ENCODE results near the gene SPATA12.

The SPATA12 gene

GRCh38 chr3:57085211-57085610, 24.7 kb downstream of the SPATA12 start:
- DNase-seq: no peak

- DNase-seq: no peak
These were observed 25.7 kb downstream of the SPATA12 start for GRCh38 chr3:57086201-57086600.

GRCh38 chr3:57087361-57088092, 27.1 kb downstream of the SPATA12 start:
- DNase-seq: no peak

- DNase-seq: no peak
These were observed 28.0 kb downstream of the SPATA12 start for GRCh38 chr3:57088503-57088902.

- no peak for DNase-seq
These were observed 28.6 kb downstream of the SPATA12 start for GRCh38 chr3:57089043-57089442.

- no peak for DNase-seq
These were observed 31.2 kb downstream of the SPATA12 start for GRCh38 chr3:57091521-57092273.

GRCh38 chr3:57093489-57093888, 33.0 kb downstream of the SPATA12 start:
- DNase-seq: no peak

GRCh38 chr3:57093971-57094535, 33.6 kb downstream of the SPATA12 start:
- DNase-seq: no peak

- DNase-seq: no peak
These were observed 34.1 kb downstream of the SPATA12 start for GRCh38 chr3:57094575-57094974.

- DNase-seq: no peak
These were observed 34.9 kb downstream of the SPATA12 start for GRCh38 chr3:57095363-57095762.

GRCh38 chr3:57097536-57097935, 37.1 kb downstream of the SPATA12 start:
- DNase-seq: no peak

GRCh38 chr3:57098418-57099310, 38.2 kb downstream of the SPATA12 start:
- no peak for DNase-seq

- peak; percentile 62 for DNase-seq
These were observed 39.7 kb downstream of the SPATA12 start for GRCh38 chr3:57100046-57100695.

- DNase-seq: no peak
These were observed 45.1 kb downstream of the SPATA12 start for GRCh38 chr3:57105585-57105984.

GRCh38 chr3:57108684-57109083, 48.2 kb downstream of the SPATA12 start:
- no peak for DNase-seq

GRCh38 chr3:57109437-57110199, 49.2 kb downstream of the SPATA12 start:
- DNase-seq: no peak

- DNase-seq: no peak
These were observed 49.8 kb downstream of the SPATA12 start for GRCh38 chr3:57110214-57110613.

GRCh38 chr3:57110798-57111197, 50.3 kb downstream of the SPATA12 start:
- DNase-seq: no peak

GRCh38 chr3:57112206-57112605, 51.7 kb downstream of the SPATA12 start:
- no peak for DNase-seq

- no peak for DNase-seq
These were observed 56.0 kb downstream of the SPATA12 start for GRCh38 chr3:57116501-57116900.

- no peak for DNase-seq
These were observed 57.8 kb downstream of the SPATA12 start for GRCh38 chr3:57118254-57118653.

GRCh38 chr3:57120040-57120439, 59.6 kb downstream of the SPATA12 start:
- no peak for DNase-seq

Data from CD4-positive, alpha-beta T cell treated with Interleukin-17A for 4 hours (primary cell).